NK-92 (cell line): ENCODE data around the gene SRSF1.
"Not testable (repeated sequence)": the region's sequence is repeated elsewhere in the genome, so short reads cannot be mapped to it uniquely, and the experiment has no call there.

Experiments used
- DNase-seq: peaks from one replicate; lab custom pipeline; 2025; ENCODE audit not compliant: unreplicated experiment; lab: John Stamatoyannopoulos, UW

The SRSF1 gene

GRCh38 chr17:57966246-57966645, 40.8 kb downstream of the SRSF1 start:
- DNase-seq: no peak

GRCh38 chr17:57965521-57966160, 41.4 kb downstream of the SRSF1 start:
- DNase-seq: no peak

- DNase-seq: no peak
Observed at GRCh38 chr17:57963149-57963511, 43.9 kb downstream of the SRSF1 start.

GRCh38 chr17:57962279-57963148, 44.5 kb downstream of the SRSF1 start:
- no peak for DNase-seq

- DNase-seq: no peak
Observed at GRCh38 chr17:57959929-57960328, 47.1 kb downstream of the SRSF1 start.

GRCh38 chr17:57958391-57958790, 48.7 kb downstream of the SRSF1 start:
- not testable (repeated sequence) for DNase-seq

- DNase-seq: no peak
Observed at GRCh38 chr17:57957886-57958285, 49.2 kb downstream of the SRSF1 start.

GRCh38 chr17:57957120-57957850, 49.8 kb downstream of the SRSF1 start:
- no peak for DNase-seq

- DNase-seq: no peak
Observed at GRCh38 chr17:57956291-57957119, 50.5 kb downstream of the SRSF1 start.

GRCh38 chr17:57955183-57955931, 51.7 kb downstream of the SRSF1 start, which contains the start of gene CUEDC1:
CUEDC1 (minus strand) TSS chr17:57955412; CDS start chr17:57885564, 69,848 bp downstream.
- DNase-seq: no peak

GRCh38 chr17:57954397-57955182, 52.5 kb downstream of the SRSF1 start:
- no peak for DNase-seq

GRCh38 chr17:57953705-57954396, 53.2 kb downstream of the SRSF1 start:
- no peak for DNase-seq
